GM13976 (cell line): ENCODE results near the gene ACCSL.

Experiments
- DNase-seq: peaks from one replicate; pipeline ENCODE4 v3.0.0; 2012; ENCODE audit warnings: low spot score
- CTCF ChIP-seq: IDR thresholded peaks from 2 replicates; pipeline ENCODE4 v1.5.1; 2012; ENCODE audit warnings: borderline replicate concordance, mild to moderate bottlenecking; ENCODE audit not compliant: insufficient read depth; ENCODE audit errors: extremely low read depth, missing control alignments, control extremely low read depth
- in situ Hi-C: fragments of 300-500 bp; cut with MboI; formaldehyde crosslinking; loops from one replicate; pipeline ENCODE4 v1.12.0; 2022; ENCODE audit warnings: low sequenced_read_pairs, mixed read lengths, inconsistent platforms; ENCODE audit not compliant: unreplicated experiment

The ACCSL gene

GRCh38 chr11:44096360-44097185, 48.8 kb downstream of the ACCSL start:
- no peak for TF ChIP-seq CTCF
- DNase-seq = no peak
- in situ Hi-C loops = loop anchor here (10.0 kb wide), 1 partner anchor 448 kb away; no protein-coding TSS in a partner anchor

- in situ Hi-C loops = loop anchor here (10.0 kb wide), 1 partner anchor 447 kb away; no protein-coding TSS in a partner anchor
- no peak for DNase-seq
- no peak for TF ChIP-seq CTCF
Observed at GRCh38 chr11:44097821-44098220, 50.0 kb downstream of the ACCSL start.

GRCh38 chr11:44101098-44101497, 53.3 kb downstream of the ACCSL start:
- TF ChIP-seq CTCF = no peak
- DNase-seq = no peak
- in situ Hi-C loops = loop anchor here (10.0 kb wide), 1 partner anchor 184 kb away; no protein-coding TSS in a partner anchor

- no peak for DNase-seq
- in situ Hi-C loops = loop anchor here (10.0 kb wide), 1 partner anchor 180 kb away; no protein-coding TSS in a partner anchor
- TF ChIP-seq CTCF = no peak
Observed at GRCh38 chr11:44104481-44105294, 56.9 kb downstream of the ACCSL start.

- TF ChIP-seq CTCF = no peak
- in situ Hi-C loops = loop anchor here (10.0 kb wide), 1 partner anchor 177 kb away; no protein-coding TSS in a partner anchor
- no peak for DNase-seq
Observed at GRCh38 chr11:44108260-44108659, 60.5 kb downstream of the ACCSL start.
